ENCODE data around the gene DMD.

The DMD gene

GRCh38 chrX:31170792-31171191, 2040.6 kb downstream of the DMD start:
- H3K4me3 ChIP-seq (ENCODE audit: low read depth, low read length) = no peak overlapping the region
- TF ChIP-seq CTCF (IDR thresholded peaks at IDR 0.05; ENCODE audit: insufficient read depth, low read depth, low read length, missing control alignments) = no peak
- no peak for DNase-seq (ENCODE audit: low read depth)

- peak; percentile 58 for DNase-seq (ENCODE audit: low read depth)
- TF ChIP-seq CTCF (IDR thresholded peaks at IDR 0.05; ENCODE audit: insufficient read depth, low read depth, low read length, missing control alignments) = no peak
- H3K4me3 ChIP-seq (ENCODE audit: low read depth, low read length) = no peak overlapping the region
Measured at GRCh38 chrX:31168551-31168950, 2042.8 kb downstream of the DMD start.

GRCh38 chrX:31166832-31167231, 2044.5 kb downstream of the DMD start:
- no peak for TF ChIP-seq CTCF (IDR thresholded peaks at IDR 0.05; ENCODE audit: insufficient read depth, low read depth, low read length, missing control alignments)
- H3K4me3 ChIP-seq (ENCODE audit: low read depth, low read length) = no peak overlapping the region
- DNase-seq (ENCODE audit: low read depth) = no peak

GRCh38 chrX:31166416-31166815, 2044.9 kb downstream of the DMD start:
- no peak overlapping the region for H3K4me3 ChIP-seq (ENCODE audit: low read depth, low read length)
- no peak for TF ChIP-seq CTCF (IDR thresholded peaks at IDR 0.05; ENCODE audit: insufficient read depth, low read depth, low read length, missing control alignments)
- no peak for DNase-seq (ENCODE audit: low read depth)

- TF ChIP-seq CTCF (IDR thresholded peaks at IDR 0.05; ENCODE audit: insufficient read depth, low read depth, low read length, missing control alignments) = no peak
- no peak overlapping the region for H3K4me3 ChIP-seq (ENCODE audit: low read depth, low read length)
- DNase-seq (ENCODE audit: low read depth) = no peak
Measured at GRCh38 chrX:31165241-31166035, 2045.9 kb downstream of the DMD start.

- no peak for TF ChIP-seq CTCF (IDR thresholded peaks at IDR 0.05; ENCODE audit: insufficient read depth, low read depth, low read length, missing control alignments)
- no peak overlapping the region for H3K4me3 ChIP-seq (ENCODE audit: low read depth, low read length)
- no peak for DNase-seq (ENCODE audit: low read depth)
Measured at GRCh38 chrX:31154946-31155345, 2056.4 kb downstream of the DMD start.
